SHP77 treated with DMSO at 0.1 percent for 48 hours (cell line): ENCODE data around the gene NFYC.

Experiments used
- DNase-seq: peaks from one replicate; lab custom pipeline; 2025; lab: John Stamatoyannopoulos, UW

The NFYC gene

GRCh38 chr1:40760984-40761383, 69.5 kb downstream of the NFYC start:
- no peak for DNase-seq

GRCh38 chr1:40762144-40762923, 70.8 kb downstream of the NFYC start:
- no peak for DNase-seq

- no peak for DNase-seq
Measured at GRCh38 chr1:40763742-40764532, 72.4 kb downstream of the NFYC start.

GRCh38 chr1:40764981-40765380, 73.5 kb downstream of the NFYC start:
- DNase-seq, result no peak

- no peak for DNase-seq
Measured at GRCh38 chr1:40766017-40766416, 74.5 kb downstream of the NFYC start.

GRCh38 chr1:40766560-40766959, 75.1 kb downstream of the NFYC start:
- DNase-seq, result no peak

- no peak for DNase-seq
Measured at GRCh38 chr1:40768146-40768990, 76.9 kb downstream of the NFYC start.

GRCh38 chr1:40769815-40770214, 78.3 kb downstream of the NFYC start:
- no peak for DNase-seq

GRCh38 chr1:40770296-40771070, 79.0 kb downstream of the NFYC start:
- DNase-seq, result no peak

- no peak for DNase-seq
Measured at GRCh38 chr1:40772146-40772955, 80.8 kb downstream of the NFYC start.

GRCh38 chr1:40773748-40774265, 82.3 kb downstream of the NFYC start:
- no peak for DNase-seq

- peak; percentile 14 for DNase-seq
Measured at GRCh38 chr1:40774266-40774998, 82.9 kb downstream of the NFYC start.

- no peak for DNase-seq
Measured at GRCh38 chr1:40776236-40777072, 85.0 kb downstream of the NFYC start.

GRCh38 chr1:40777224-40777970, 85.9 kb downstream of the NFYC start:
- no peak for DNase-seq

GRCh38 chr1:40780678-40781607, 89.4 kb downstream of the NFYC start:
- no peak for DNase-seq

GRCh38 chr1:40781608-40781971, 90.1 kb downstream of the NFYC start:
- no peak for DNase-seq

- no peak for DNase-seq
Measured at GRCh38 chr1:40782371-40782956, 91.0 kb downstream of the NFYC start.
